AG09309 (cell line): Measurements from ENCODE around the gene INPP5A.

Experiments
- DNase-seq: peaks from one replicate; pipeline ENCODE4 v3.0.0-alpha.2; 2010; ENCODE audit warnings: low read depth
- H3K4me3 ChIP-seq: 2 replicates; pipeline ENCODE4 v1.5.1; 2011; ENCODE audit warnings: mild to moderate bottlenecking, low read depth, low read length, moderate library complexity; ENCODE audit not compliant: control insufficient read depth
- TF ChIP-seq, protein P1 (sequence below): IDR thresholded peaks from 2 replicates; pipeline ENCODE4 v1.5.1; 2011; ENCODE audit warnings: mild to moderate bottlenecking, low read depth, low read length, inconsistent platforms; ENCODE audit not compliant: insufficient read depth, control insufficient read depth; ENCODE audit errors: missing control alignments

INPP5A gene

DNA sequence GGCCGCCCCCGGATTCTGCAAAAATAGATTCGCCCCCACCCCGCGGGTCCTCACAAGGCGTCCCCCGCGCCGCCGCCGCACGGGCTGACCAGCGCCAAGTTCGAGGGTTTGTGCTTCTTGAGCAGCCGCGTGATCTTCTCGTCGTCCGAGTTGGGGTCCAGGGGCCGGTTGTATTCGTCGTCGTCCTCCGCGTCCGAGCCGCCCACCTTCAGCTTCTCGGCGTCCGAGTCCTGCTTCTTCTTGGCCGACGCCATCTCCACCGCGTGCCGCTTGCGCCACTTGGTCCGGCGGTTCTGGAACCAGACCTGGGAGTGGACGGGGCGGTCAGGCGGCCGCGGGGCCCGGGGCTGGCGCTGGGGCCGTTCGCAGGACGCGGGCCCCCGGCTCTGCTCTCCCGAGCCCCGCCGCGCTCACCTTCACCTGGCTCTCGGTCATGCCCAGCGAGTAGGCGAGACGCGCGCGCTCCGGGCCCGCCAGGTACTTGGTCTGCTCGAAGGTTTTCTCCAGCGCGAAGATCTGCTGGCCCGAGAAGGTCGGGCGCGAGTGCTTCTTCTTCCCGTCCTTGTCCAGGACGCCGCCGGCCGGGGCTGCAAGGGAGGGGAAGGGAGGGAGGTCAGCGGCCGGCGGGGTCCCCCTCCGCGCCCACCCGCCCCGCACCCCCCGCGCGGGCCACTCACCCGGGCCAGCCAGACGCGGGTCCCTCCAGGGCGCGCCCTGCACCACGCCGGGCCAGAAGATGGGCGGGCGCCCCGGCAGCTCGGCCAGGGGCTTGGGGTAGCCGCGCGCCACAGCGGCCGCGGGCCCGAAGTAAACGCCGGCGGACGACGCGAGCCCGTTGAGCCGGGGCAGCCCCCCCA is 247.5 kb downstream of the INPP5A start:
- DNase-seq, result no peak
- TF ChIP-seq, protein P1, sequence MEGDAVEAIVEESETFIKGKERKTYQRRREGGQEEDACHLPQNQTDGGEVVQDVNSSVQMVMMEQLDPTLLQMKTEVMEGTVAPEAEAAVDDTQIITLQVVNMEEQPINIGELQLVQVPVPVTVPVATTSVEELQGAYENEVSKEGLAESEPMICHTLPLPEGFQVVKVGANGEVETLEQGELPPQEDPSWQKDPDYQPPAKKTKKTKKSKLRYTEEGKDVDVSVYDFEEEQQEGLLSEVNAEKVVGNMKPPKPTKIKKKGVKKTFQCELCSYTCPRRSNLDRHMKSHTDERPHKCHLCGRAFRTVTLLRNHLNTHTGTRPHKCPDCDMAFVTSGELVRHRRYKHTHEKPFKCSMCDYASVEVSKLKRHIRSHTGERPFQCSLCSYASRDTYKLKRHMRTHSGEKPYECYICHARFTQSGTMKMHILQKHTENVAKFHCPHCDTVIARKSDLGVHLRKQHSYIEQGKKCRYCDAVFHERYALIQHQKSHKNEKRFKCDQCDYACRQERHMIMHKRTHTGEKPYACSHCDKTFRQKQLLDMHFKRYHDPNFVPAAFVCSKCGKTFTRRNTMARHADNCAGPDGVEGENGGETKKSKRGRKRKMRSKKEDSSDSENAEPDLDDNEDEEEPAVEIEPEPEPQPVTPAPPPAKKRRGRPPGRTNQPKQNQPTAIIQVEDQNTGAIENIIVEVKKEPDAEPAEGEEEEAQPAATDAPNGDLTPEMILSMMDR, result no peak
- no peak overlapping the region for H3K4me3 ChIP-seq

DNA sequence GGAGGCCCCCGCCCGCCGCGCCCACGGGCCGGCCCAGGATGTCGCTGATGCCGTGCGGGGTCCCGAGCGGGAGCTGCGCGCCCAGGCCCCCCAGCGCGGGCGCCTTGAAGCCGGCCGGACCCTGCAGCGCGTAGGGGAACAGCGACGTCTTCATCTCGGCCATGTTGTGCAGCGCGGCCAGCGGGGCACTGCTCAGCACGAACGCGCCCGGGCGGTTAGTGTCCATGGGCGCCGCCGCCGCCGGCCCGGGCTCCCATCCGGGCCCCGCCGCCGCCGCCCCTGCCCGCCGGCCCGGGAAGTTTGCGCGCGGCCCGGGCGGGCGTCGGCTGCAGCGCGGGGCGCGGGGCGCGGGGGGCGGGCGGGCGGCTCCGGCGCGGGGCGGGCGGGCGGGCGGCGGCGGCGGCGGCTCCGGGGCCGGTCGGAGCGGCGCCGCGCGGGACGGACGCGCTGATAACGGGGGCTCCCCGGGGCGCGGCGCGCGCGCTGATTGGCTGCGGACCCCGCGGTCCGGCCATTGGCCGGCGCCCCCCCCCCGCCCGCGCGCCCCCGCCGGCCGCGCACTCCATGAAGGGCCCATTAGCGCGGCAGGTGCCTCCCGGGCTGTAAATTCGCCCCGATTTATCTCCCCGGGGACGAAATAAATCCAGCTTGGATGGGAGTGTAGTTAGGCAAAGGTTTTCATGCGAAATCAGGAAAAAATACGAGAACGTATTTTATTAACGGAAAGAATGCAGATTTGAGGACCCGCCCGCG is 248.3 kb downstream of the INPP5A start, which contains the start of gene NKX6-2:
Gene NKX6-2, minus strand, starts transcription at position 425 of the 753 bp plus-strand sequence. Its CDS starts 199 bp downstream, at position 226.
- DNase-seq, result no peak
- TF ChIP-seq, protein P1, result no peak
- no peak within 1 kb of the TSS for H3K4me3 ChIP-seq

DNA sequence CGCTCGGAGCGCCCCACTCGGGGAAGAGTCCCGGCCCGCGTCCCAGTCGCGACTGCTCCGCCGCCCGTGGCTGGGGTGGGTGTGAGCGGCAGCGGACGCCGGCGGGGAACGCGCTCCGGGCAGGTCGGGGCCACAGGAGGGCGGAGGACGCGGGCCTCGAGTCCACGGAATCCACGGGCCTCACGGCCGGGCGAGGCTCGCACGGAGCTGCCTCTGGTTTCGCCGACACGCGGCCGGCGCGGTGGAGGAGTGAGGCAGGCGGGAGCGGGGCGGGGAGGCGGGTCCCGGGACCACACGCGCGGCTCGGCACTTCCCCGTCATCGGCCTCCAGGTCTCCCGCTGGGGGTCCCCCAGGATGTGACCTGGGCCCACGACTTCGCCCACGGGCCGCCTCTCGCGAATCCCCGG is 248.9 kb downstream of the INPP5A start:
- H3K4me3 ChIP-seq, result no peak overlapping the region
- DNase-seq, result no peak
- TF ChIP-seq, protein P1, result no peak

DNA sequence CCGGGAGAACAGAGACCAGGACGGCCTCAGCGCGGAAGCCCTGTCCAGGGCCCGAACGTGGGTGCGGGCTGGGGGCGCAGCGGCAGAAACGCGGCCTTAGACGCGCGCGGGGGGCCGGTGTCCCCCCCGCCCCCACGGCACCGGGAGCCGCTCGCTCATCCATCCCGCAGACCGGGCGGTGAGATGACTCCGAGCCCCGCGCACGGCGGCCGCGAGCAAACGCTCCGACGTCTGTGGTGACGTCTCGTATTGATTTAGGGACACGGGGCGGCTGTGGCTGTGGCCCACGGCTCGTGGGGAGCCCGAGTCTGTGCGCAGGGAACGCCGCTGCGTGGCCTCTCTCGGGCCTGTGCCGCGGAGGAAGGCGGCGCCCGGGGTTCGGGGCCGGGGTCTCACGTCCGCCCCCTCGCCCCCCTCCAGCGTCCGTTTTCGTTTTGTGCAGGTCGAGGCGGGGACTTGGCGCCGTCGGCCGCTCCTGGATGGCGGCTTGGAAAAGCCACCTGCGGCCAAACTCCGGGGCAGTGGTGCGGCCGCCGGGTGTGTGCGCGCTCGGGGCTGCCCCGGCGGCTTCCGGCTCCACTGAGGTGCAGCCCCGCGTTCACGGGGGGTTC is 249.4 kb downstream of the INPP5A start:
- no peak overlapping the region for H3K4me3 ChIP-seq
- TF ChIP-seq, protein P1, result no peak
- no peak for DNase-seq

DNA sequence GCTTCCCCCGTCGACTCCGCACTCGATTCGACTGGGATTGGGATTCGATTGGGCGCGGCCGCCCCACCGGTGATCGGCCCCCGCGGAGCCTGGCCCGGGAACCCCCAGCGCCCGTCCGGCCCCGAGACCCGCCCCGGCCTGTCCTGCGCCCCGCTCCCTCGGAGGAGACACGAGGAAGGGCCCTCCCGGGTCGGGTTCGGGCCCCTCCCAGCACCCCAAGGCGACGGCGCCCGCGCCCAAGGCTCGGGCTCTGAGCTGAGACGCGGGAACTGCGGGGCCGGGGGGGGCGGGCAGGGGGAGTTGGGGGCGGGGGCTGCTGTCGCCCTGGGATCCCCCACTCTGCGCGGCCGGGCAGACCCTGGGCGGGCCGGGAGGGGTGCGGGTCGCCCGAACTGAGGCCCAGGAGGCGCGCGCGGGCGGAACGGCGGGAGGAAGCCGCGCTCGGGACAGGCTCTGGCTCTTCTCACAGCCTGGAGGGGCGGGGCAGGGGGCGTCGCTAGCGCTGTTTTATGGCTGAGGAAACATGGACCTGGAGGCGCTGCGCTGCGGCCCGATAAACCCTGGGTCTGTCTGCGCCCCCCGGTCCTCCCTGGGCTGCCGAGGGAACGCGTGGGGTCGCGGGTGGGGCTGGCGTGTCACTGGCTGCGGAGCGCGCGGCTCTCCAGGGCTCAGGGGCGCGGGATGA is 250.1 kb downstream of the INPP5A start:
- TF ChIP-seq, protein P1, result no peak
- no peak for DNase-seq
- H3K4me3 ChIP-seq, result no peak overlapping the region
